ENCODE data around the gene GPSM3. TPM values are rescaled to one million over a fixed set of nuclear protein-coding genes. Genes with fewer than 3 reads are reported as not detected.

GPSM3 gene
- total RNA-seq, 1 experiment from 2014 or later: 10.4 TPM

DNA sequence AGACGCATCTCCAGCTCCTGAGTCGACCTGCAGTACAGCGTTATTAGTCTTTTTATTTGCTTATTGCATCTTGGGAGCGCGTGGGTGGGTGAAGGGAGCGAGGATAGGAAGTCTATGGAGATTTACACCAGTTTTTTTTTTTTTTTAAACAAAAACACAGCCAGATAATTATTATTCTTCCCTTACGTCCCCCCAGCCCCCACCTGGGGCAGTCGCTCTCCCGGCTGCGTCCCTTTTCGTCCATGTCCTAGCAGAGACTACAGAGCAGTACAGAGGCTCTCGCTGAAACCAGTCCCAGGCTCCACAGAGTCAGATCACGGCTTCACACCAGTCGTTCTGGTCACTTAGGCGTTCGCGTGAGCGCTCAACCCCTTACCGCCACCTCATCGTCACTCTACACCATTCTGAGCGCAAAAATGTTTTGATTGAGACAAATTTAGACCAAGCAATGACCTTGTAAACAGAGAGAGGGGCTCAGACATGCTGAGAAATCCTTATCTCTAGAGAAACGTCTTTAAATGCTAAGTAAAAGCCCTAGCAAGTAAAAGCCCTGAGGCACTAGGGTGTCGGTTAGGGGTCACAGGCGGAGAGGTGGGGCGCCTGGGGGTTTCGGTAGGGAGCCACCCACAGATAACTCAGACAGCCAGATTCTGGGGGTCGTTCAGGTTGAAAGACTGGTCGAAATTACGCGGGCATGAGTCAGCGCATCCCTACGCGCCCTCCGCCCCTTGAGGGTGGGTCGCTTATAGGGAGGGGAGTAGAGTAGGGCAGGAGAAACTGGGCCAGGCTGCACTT, 39.5 kb downstream of the GPSM3 start:
- Histone ChIP-seq H3K27ac (peak overlapping the region; percentile 96), H3K36me3 (ENCODE audit: low read depth) (peaks cover 18% of the 10 kb centered on the region), H3K4me1 (replicated peaks; ENCODE audit: insufficient read depth) (peaks cover 18% of the 10 kb centered on the region), H3K4me2 (peak overlapping the region; percentile 98), H3K79me2 (ENCODE audit: low read depth) (peaks cover 35% of the 10 kb centered on the region), H3F3A (ENCODE audit: insufficient read depth, low read depth) (peaks cover 16% of the 10 kb centered on the region; the same call in 1 of the 2 replicates), H3K4me3 (peak overlapping the region; percentile 77), H4K20me1 (ENCODE audit: insufficient read depth) (0 out of 2 replicates have a peak, but pooled peaks cover 2% of the 10 kb centered on the region), H2AFZ (peak overlapping the region; percentile 82), H3K27me3 (ENCODE audit: insufficient read depth, low read depth) (no peaks in the 10 kb centered on the region), H3K9me2 (ENCODE audit: insufficient read depth) (no peaks in the 10 kb centered on the region), H3K9me3 (ENCODE audit: insufficient read depth, low read depth) (no peaks in the 10 kb centered on the region)
- ChIA-PET POLR2A (ENCODE audit: unreplicated experiment) (interaction anchor here (0.5 to 1.3 kb wide), 3 partner anchors 8 to 23 kb away, joined by 3 to 17 read pairs (median 12); partner anchors contain the start of gene FKBPL), CTCF (interaction anchor here (0.7 to 0.9 kb wide), 2 partner anchors 34 to 35 kb away, joined by 9 to 10 read pairs; no protein-coding TSS in a partner anchor)
- DNase-seq: peak; percentile 60 to 75
- BruUV-seq (replicated peaks): TSS peak; percentile 89
- intact Hi-C loops (cut with micrococcal nuclease; ENCODE audit: unreplicated experiment): no loop called here
- TF ChIP-seq EZH2 (IDR thresholded peaks at IDR 0.05; ENCODE audit: low read depth): no peak
- TF ChIP-seq, protein P1, sequence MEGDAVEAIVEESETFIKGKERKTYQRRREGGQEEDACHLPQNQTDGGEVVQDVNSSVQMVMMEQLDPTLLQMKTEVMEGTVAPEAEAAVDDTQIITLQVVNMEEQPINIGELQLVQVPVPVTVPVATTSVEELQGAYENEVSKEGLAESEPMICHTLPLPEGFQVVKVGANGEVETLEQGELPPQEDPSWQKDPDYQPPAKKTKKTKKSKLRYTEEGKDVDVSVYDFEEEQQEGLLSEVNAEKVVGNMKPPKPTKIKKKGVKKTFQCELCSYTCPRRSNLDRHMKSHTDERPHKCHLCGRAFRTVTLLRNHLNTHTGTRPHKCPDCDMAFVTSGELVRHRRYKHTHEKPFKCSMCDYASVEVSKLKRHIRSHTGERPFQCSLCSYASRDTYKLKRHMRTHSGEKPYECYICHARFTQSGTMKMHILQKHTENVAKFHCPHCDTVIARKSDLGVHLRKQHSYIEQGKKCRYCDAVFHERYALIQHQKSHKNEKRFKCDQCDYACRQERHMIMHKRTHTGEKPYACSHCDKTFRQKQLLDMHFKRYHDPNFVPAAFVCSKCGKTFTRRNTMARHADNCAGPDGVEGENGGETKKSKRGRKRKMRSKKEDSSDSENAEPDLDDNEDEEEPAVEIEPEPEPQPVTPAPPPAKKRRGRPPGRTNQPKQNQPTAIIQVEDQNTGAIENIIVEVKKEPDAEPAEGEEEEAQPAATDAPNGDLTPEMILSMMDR (conservative IDR thresholded peaks at IDR 0.05): no peak

DNA sequence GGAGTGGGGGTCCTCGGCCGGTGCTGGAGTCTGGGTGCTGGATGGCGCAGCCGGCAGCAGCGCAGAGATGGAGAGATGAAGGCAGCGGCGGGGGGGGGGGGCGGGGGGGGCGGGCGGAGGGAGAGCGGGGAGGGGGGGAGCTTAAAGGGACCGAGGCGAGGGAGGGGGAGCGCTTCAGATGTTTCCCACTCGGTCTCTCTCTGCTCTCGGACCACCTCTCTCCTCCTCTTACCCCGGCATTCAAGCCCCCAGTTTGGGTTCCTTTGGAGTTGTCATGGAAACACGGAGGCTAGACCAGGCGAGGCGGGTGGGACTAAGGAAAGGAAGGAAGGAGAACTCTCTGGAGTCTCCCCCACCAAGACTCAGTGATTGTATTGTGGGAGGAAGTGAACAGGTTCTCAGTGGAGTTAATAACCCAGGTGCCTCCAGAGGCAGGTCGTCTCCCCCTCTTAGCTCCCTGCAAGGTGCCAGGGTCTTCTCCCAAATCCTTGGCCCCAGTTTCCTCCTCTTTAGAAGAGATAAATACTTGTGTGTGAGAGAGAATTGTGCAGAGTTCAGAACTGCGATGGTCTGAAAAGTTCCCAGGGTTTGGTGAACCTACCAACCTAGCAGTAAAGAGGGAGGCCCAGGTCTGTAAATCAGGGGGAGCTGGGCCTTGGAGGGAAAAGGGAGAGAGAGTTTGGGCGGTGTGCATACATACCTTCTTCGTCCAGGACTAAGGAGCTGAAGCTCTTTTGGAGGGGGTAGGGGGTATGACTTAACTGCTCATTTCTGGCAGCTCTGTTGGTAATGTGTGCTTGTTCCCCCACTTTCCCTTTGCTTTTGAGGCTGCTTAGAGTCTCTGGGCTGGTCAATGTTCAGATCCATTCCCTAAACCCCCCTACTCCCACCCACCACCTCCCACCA, 40.3 kb downstream of the GPSM3 start, which contains the start of gene PRRT1:
PRRT1 (minus strand) TSS at position 77 of the 906 bp plus-strand sequence. CDS start 112 bp downstream, outside the sequence.
- Histone ChIP-seq H3F3A (ENCODE audit: insufficient read depth, low read depth) (peaks cover 17% of the 10 kb centered on the region; the same call in 1 of the 2 replicates), H3K9me2 (ENCODE audit: insufficient read depth) (no peaks in the 10 kb centered on the region), H3K36me3 (ENCODE audit: low read depth) (peaks cover 11% of the 10 kb centered on the region), H3K4me2 (peak within 1 kb of the TSS; percentile 98), H3K27me3 (ENCODE audit: insufficient read depth, low read depth) (no peaks in the 10 kb centered on the region), H3K27ac (peak within 1 kb of the TSS; percentile 96), H3K9me3 (ENCODE audit: insufficient read depth, low read depth) (no peaks in the 10 kb centered on the region), H4K20me1 (ENCODE audit: insufficient read depth) (0 out of 2 replicates have a peak, but pooled peaks cover 2% of the 10 kb centered on the region), H3K4me1 (replicated peaks; ENCODE audit: insufficient read depth) (peaks cover 18% of the 10 kb centered on the region), H3K4me3 (peak within 1 kb of the TSS; percentile 77), H3K79me2 (ENCODE audit: low read depth) (peaks cover 35% of the 10 kb centered on the region), H2AFZ (peak within 1 kb of the TSS; percentile 82)
- no TSS peak for BruUV-seq (replicated peaks)
- TF ChIP-seq EZH2 (IDR thresholded peaks at IDR 0.05; ENCODE audit: low read depth): no peak
- TF ChIP-seq, protein P1 (conservative IDR thresholded peaks at IDR 0.05): no peak
- ChIA-PET POLR2A (ENCODE audit: unreplicated experiment) (interaction anchor here (1.3 kb wide), 1 partner anchor 22 kb away, joined by 17 read pairs; the partner anchor contains the start of gene FKBPL), CTCF (no interaction called here)
- DNase-seq: no peak
- intact Hi-C loops (cut with micrococcal nuclease; ENCODE audit: unreplicated experiment): no loop called here

Data from PC-9 (cell line).